Esophagus muscularis mucosa (tissue), 4 donors: ENCODE results near the gene GMCL1. TPM values are rescaled to one million over a fixed set of nuclear protein-coding genes. Genes with fewer than 3 reads are reported as not detected.
"Not testable (repeated sequence)": the region's sequence is repeated elsewhere in the genome, so short reads cannot be mapped to it uniquely, and the experiment has no call there.

Experiments used
- DNase-seq: peaks from one replicate; pipeline ENCODE4 v3.0.0-alpha.2; 2017; ENCODE audit errors: extremely low spot score
- H3K27ac ChIP-seq, 4 donors: fragments of 200-600 bp; sonication (generic); replicated peaks in 1 of 4; 1 replicate in 3 of 4; 2 replicates in 1 of 4; pipeline ENCODE4 v1.5.1; 2016 to 2019; ENCODE audit warnings: mild to moderate bottlenecking in 1 of 4
- H3K27me3 ChIP-seq, 4 donors: fragments of 200-600 bp; sonication (generic); one replicate each; pipeline versions ENCODE4 v1.5.1 to v1.6.0; 2016 to 2019
- H3K36me3 ChIP-seq, 4 donors: fragments of 200-600 bp; sonication (generic); one replicate each; pipeline ENCODE4 v1.5.1; 2016 to 2019
- H3K4me1 ChIP-seq, 4 donors: fragments of 200-600 bp; sonication (generic); one replicate each; pipeline ENCODE4 v1.5.1; 2016 to 2019
- H3K4me3 ChIP-seq, 4 donors: fragments of 200-600 bp; sonication (generic); 1 replicate in 2 of 4; 2 replicates in 2 of 4; pipeline ENCODE4 v1.5.1; 2016 to 2019; ENCODE audit warnings: mild to moderate bottlenecking in 4 of 4, moderate library complexity in 1 of 4
- H3K9me3 ChIP-seq, 4 donors: fragments of 200-600 bp; sonication (generic); 1 replicate in 3 of 4; 2 replicates in 1 of 4; pipeline ENCODE4 v1.5.1; 2016 to 2019
- EP300 ChIP-seq: sonication (generic); formaldehyde crosslinking; IDR thresholded peaks from one replicate; pipeline ENCODE4 v1.6.1; 2017; ENCODE audit warnings: antibody characterized with exemption
- POLR2A ChIP-seq: fragments of 450-650 bp; IDR thresholded peaks from one replicate; pipeline ENCODE4 v1.6.1; 2017; ENCODE audit warnings: antibody characterized with exemption, moderate library complexity, mild to moderate bottlenecking, low read depth
- POLR2AphosphoS5 ChIP-seq, 2 donors: sonication (generic); formaldehyde crosslinking; IDR thresholded peaks; one replicate each; pipeline ENCODE4 v1.6.1; 2017; ENCODE audit warnings: antibody characterized with exemption in 2 of 2
- WGBS: methylation state at CpG from one replicate; pipeline ENCODE4 v1.1.5; 2018; 5-methylcytosine and 5-hydroxymethylcytosine counted together
- intact Hi-C: fragments of 100-400 bp; cut with DNase I; formaldehyde crosslinking; loops from one replicate; pipeline ENCODE4 v1.15.1; 2023
- total RNA-seq, 4 donors: library from RNA; depleted of rRNA; stranded (reverse); fragments of >200 nt; gene quantifications; one replicate each; pipeline versions ENCODE4 v1.1.0 to v1.2.1, GENCODE V29; 2016
- TF ChIP-seq, protein P1 (sequence below), 3 experiments: fragments of 200-600 bp in 2 of 3; fragments of 450-650 bp in 1 of 3; sonication (generic) in 2 of 3; IDR thresholded peaks; one replicate each; pipeline ENCODE4 v1.5.1; 2017 to 2019; ENCODE audit warnings: antibody characterized with exemption in 3 of 3, mild to moderate bottlenecking in 2 of 3, moderate library complexity in 1 of 3

GMCL1 gene
- total RNA-seq, 4 donors from 2014 or later: 9.5 to 13.7 (median 10.3) TPM

DNA sequence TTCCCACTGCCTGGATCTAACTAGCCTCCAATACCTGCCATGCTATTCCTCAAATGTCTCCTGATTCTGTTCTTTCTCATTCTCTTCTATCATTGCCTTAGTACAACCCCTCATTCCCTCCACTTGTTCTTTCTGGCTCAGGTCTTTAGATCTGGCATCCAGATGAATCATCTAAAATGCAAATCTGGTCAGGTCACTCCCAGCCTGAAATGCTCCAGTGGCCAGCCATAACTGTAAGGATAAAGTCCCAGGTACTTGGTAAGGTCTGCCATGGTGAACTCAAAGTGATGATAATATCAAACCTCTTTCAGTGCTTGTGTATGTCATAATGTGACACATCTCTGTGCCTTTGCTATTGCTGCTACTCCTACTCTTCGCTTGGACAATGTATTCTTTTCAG, 61.4 kb downstream of the GMCL1 start:
- H3K9me3 ChIP-seq: peaks cover 0 to 4% (median 0%) of the 10 kb centered on the region in 4 donors
- no peak for TF ChIP-seq POLR2A
- TF ChIP-seq POLR2AphosphoS5 (IDR thresholded peaks at IDR 0.05): no peak
- TF ChIP-seq EP300: no peak
- TF ChIP-seq, protein P1, sequence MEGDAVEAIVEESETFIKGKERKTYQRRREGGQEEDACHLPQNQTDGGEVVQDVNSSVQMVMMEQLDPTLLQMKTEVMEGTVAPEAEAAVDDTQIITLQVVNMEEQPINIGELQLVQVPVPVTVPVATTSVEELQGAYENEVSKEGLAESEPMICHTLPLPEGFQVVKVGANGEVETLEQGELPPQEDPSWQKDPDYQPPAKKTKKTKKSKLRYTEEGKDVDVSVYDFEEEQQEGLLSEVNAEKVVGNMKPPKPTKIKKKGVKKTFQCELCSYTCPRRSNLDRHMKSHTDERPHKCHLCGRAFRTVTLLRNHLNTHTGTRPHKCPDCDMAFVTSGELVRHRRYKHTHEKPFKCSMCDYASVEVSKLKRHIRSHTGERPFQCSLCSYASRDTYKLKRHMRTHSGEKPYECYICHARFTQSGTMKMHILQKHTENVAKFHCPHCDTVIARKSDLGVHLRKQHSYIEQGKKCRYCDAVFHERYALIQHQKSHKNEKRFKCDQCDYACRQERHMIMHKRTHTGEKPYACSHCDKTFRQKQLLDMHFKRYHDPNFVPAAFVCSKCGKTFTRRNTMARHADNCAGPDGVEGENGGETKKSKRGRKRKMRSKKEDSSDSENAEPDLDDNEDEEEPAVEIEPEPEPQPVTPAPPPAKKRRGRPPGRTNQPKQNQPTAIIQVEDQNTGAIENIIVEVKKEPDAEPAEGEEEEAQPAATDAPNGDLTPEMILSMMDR (IDR thresholded peaks at IDR 0.05): no peak
- no peak for DNase-seq
- no peak overlapping the region for H3K4me3 ChIP-seq
- H3K4me1 ChIP-seq: peaks cover 13 to 21% (median 17%) of the 10 kb centered on the region in 4 donors
- WGBS: 40% methylated on average over 1 of the region's 1 CpG
- intact Hi-C loops: no loop called here
- no peak overlapping the region for H3K27ac ChIP-seq
- peaks cover 0 to 6% (median 3%) of the 10 kb centered on the region in 4 donors for H3K36me3 ChIP-seq
- no peaks in the 10 kb centered on the region for H3K27me3 ChIP-seq

DNA sequence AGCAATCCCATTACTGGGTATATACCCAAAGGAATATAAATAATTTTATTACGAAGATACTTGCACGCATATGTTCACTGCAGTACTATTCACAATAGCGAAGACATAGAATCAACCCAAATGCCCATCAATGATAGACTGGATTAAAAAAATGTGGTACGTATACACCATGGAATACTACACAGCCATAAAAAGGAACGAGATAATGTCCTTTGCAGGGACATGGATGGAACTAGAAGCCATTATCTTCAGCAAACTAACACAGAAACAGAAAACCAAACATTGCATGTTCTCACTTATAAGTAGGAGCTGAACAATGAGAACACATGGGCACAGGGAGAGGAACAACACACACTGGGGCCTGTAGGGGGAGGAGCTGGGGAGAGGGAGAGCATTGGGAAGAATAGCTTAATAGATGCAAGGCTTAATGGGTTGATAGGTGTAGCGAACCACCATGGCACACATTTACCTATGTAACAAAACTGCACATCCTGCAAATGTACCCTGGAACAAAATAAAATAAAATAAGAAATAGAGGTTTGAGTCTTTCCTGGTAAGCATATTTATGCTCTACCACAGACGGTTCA, 63.5 kb downstream of the GMCL1 start:
- DNase-seq, intact Hi-C loops, H3K27me3 ChIP-seq, H3K9me3 ChIP-seq: not testable (repeated sequence)
- peak overlapping the region in 1 of 4 donors; percentile 80 for H3K27ac ChIP-seq
- peaks cover 16 to 24% (median 22%) of the 10 kb centered on the region in 4 donors for H3K4me1 ChIP-seq
- peaks cover 13 to 26% (median 23%) of the 10 kb centered on the region in 4 donors for H3K36me3 ChIP-seq
- peak overlapping the region; percentile 68 to 83 (median 72) for H3K4me3 ChIP-seq
- 93% methylated on average over 7 of the region's 7 CpGs for WGBS

DNA sequence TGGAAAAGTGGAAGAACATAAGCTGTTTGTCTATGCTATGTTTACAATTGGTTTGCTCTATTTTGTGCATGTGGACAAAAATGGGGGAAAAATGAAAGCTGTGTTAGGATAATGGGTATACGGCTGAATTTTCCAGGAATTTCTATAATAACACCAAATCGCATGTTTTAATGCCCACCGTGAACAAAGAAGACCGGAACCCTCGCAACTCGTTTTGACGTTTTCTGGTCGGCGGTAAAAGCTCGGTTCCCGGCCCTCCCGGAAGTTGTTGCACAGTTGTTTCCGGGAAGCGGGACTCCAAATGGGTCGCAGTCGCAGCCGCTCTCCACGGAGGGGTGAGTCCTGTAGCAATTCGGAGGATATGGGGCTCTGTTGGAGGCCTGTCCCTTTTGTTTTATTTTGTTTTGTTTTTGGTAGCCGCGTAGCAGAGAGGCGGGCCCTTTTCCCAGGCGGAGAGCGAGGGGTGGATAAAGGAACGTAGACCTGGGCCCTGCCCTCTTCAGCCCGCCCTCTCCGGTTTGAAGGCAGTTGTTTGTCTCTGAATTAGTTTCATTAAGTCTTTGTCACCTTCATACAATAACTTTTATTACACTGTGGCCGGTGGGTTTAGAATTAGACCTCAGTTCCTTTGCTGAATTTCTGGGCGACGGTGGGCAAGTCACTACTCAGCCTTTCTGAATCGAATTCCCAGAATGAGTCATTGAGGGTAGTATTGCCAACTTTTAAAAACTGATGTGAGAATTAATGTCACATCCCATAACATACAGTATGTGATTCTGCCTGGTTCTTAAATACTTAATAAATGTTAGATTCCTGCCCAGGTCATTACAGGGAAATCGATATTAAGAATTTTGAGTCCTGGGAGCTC, 64.5 kb downstream of the GMCL1 start, which contains the start of gene SNRNP27:
Gene SNRNP27, plus strand, starts transcription at position 273 of the 868 bp plus-strand sequence. Its CDS starts 29 bp downstream, at position 302.
- intact Hi-C loops: no loop called here
- H3K9me3 ChIP-seq: peaks cover 0 to 4% (median 0%) of the 10 kb centered on the region in 4 donors

DNA sequence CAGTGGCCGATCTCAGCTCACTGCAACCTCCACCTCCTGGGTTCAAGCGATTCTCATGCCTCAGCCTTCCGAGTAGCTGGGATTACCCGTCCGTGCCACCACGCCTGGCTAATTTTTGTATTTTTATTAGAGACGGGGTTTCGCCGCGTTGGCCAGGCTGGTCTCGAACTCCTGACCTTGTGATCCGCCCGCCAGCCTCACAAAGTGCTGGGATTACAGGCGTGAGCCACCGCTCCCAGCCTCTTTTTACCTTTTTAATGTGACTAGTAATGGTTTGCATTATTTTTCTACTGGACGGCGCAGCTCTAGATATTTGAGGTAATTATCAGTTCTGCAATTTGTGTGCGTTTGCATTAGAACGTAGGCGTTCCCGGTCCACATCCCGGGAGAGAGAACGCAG, 65.3 kb downstream of the GMCL1 start:
- Histone ChIP-seq H3K27ac (peak overlapping the region; percentile 75 to 89 (median 82)), H3K4me3 (peak overlapping the region; percentile 68 to 83 (median 72)), H3K4me1 (peaks cover 16 to 24% (median 23%) of the 10 kb centered on the region in 4 donors), H3K36me3 (peaks cover 27 to 44% (median 34%) of the 10 kb centered on the region in 4 donors)
- intact Hi-C loops, H3K9me3 ChIP-seq, DNase-seq, H3K27me3 ChIP-seq: not testable (repeated sequence)
- WGBS: 22% methylated on average over 23 of the region's 23 CpGs

More for the DNA sequence above, 64.5 kb downstream of the GMCL1 start, which contains the start of gene SNRNP27:
- Histone ChIP-seq H3K4me3 (peak within 1 kb of the TSS; percentile 68 to 83 (median 72)), H3K27me3 (no peaks in the 10 kb centered on the region), H3K4me1 (peaks cover 16 to 24% (median 23%) of the 10 kb centered on the region in 4 donors), H3K27ac (peak within 1 kb of the TSS; percentile 75 to 89 (median 82)), H3K36me3 (peaks cover 21 to 36% (median 28%) of the 10 kb centered on the region in 4 donors)
- under 1% methylated on average over 32 of the region's 32 CpGs for WGBS
- TF ChIP-seq EP300 (no peak), POLR2AphosphoS5 (IDR thresholded peaks at IDR 0.05) (peak; percentile 83 to 86)
- peak; percentile 96 for DNase-seq

DNA sequence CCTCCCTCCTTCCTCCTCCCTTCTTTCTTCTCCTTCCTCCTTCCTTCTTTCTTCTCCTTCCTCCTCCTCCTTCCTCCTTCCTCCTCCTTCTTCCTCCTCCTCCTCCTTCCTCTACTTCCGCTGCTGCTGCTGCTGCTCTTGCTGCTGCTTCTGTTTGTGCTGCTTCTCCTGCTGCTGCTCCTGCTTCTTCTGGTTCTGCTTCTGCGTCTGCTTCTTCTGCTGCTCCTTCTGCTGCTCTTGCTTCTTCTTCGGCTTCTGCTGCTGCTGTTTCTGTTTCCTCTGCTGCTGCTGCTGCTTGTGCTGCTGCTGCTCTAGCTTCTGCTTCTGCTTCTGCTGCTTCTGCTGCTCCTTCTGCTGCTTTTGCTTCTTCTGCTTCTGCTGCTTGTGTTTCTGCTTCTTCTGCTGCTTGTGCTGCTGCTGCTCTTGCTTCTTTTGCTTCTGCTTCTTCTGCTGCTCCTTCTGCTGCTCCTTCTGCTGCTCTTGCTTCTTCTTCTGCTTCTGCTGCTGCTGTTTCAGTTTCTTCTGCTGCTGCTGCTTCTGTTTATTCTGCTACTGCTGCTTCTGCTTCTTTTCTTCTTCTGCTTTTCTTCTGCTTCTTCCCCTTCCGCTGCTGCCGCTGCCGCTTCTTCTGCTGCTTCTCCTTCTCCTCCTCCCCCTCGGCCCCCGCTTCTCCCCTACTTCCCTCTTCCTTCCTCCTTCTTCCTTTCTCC, 72.9 kb downstream of the GMCL1 start:
- Histone ChIP-seq H3K36me3 (peaks cover 44 to 100% (median 75%) of the 10 kb centered on the region in 4 donors), H3K4me1 (peaks cover 0 to 35% (median 11%) of the 10 kb centered on the region in 4 donors), H3K4me3 (peak overlapping the region in 1 of 4 donors; percentile 7), H3K27ac (peak overlapping the region in 1 of 4 donors; percentile 9), H3K27me3 (no peaks in the 10 kb centered on the region), H3K9me3 (no peaks in the 10 kb centered on the region)
- intact Hi-C loops: no loop called here
- TF ChIP-seq EP300: no peak
- TF ChIP-seq, protein P1 (IDR thresholded peaks at IDR 0.05): no peak
- TF ChIP-seq POLR2A: no peak
- no peak for TF ChIP-seq POLR2AphosphoS5 (IDR thresholded peaks at IDR 0.05)
- no peak for DNase-seq
- 71% methylated on average over 8 of the region's 8 CpGs for WGBS
